ENCODE results near the gene ARAP2. TPM values are rescaled to one million over a fixed set of nuclear protein-coding genes. Genes with fewer than 3 reads are reported as not detected.

Gene ARAP2
- total RNA-seq, 1 donor from 2014 or later: 59.1 TPM

GRCh38 chr4:36260731-36261130 is 16.4 kb upstream of the ARAP2 start:
- TF ChIP-seq CTCF (IDR thresholded peaks at IDR 0.05): no peak
- H3K36me3 Mint-ChIP-seq (ENCODE audit: low read depth): no peaks in the 10 kb centered on the region
- H3K4me3 Mint-ChIP-seq: no peak overlapping the region
- H3K4me1 Mint-ChIP-seq: peaks cover 12% of the 10 kb centered on the region
- no peak for ATAC-seq (ENCODE audit: low read depth)
- H3K9me3 Mint-ChIP-seq: no peaks in the 10 kb centered on the region
- H3K27ac Mint-ChIP-seq: no peak overlapping the region
- intact Hi-C loops (cut with micrococcal nuclease): no loop called here
- no peak for DNase-seq
- ChIA-PET POLR2A (no interaction called here), CTCF (no interaction called here)
- no peaks in the 10 kb centered on the region for H3K27me3 Mint-ChIP-seq

- H3K4me3 Mint-ChIP-seq: peak overlapping the region; percentile 79
Measured at GRCh38 chr4:36256398-36256891, 12.1 kb upstream of the ARAP2 start.

GRCh38 chr4:36255577-36255976 is 11.3 kb upstream of the ARAP2 start:
- no peaks in the 10 kb centered on the region for H3K36me3 Mint-ChIP-seq (ENCODE audit: low read depth)

More at GRCh38 chr4:36256398-36256891, 12.1 kb upstream of the ARAP2 start:
- CTCF ChIA-PET: no interaction called here
- Mint-ChIP-seq H3K27ac (peak overlapping the region; percentile 87), H3K9me3 (no peaks in the 10 kb centered on the region), H3K36me3 (ENCODE audit: low read depth) (no peaks in the 10 kb centered on the region), H3K4me1 (peaks cover 32% of the 10 kb centered on the region), H3K27me3 (no peaks in the 10 kb centered on the region)
- DNase-seq (no peak), ATAC-seq (ENCODE audit: low read depth) (peak; percentile 49)
- POLR2A ChIA-PET: interaction anchor here (3.2 to 3.7 kb wide), 2 partner anchors 12 to 13 kb away, joined by 13 to 60 read pairs; partner anchors contain the start of gene ARAP2
- no peak for TF ChIP-seq CTCF (IDR thresholded peaks at IDR 0.05)
- intact Hi-C loops (cut with micrococcal nuclease): loop anchor here (5.0 to 10.0 kb wide), 2 partner anchors 91 to 1428 kb away; partner anchors contain the start of gene RELL1

GRCh38 chr4:36254371-36254770 is 10.1 kb upstream of the ARAP2 start:
- intact Hi-C loops (cut with micrococcal nuclease): loop anchor here (2.0 to 10.0 kb wide), 2 partner anchors 68 to 1430 kb away; partner anchors contain the start of gene RELL1
- H3K27ac Mint-ChIP-seq: peak overlapping the region; percentile 67
- H3K4me1 Mint-ChIP-seq: peaks cover 35% of the 10 kb centered on the region
- no peak for DNase-seq
- no peak for TF ChIP-seq CTCF (IDR thresholded peaks at IDR 0.05)
- H3K27me3 Mint-ChIP-seq: no peaks in the 10 kb centered on the region
- ATAC-seq (ENCODE audit: low read depth): no peak
- H3K4me3 Mint-ChIP-seq: no peak overlapping the region
- ChIA-PET CTCF (interaction anchor here (1.3 to 3.6 kb wide), 2 partner anchors 10 to 145 kb away, joined by 4 to 32 read pairs; partner anchors contain the start of gene ARAP2), POLR2A (interaction anchor here (1.8 to 3.7 kb wide), 2 partner anchors 11 to 71 kb away, joined by 6 to 60 read pairs; partner anchors contain the start of gene ARAP2)
- no peaks in the 10 kb centered on the region for H3K9me3 Mint-ChIP-seq
- no peaks in the 10 kb centered on the region for H3K36me3 Mint-ChIP-seq (ENCODE audit: low read depth)

More at GRCh38 chr4:36255577-36255976, 11.3 kb upstream of the ARAP2 start:
- TF ChIP-seq CTCF (IDR thresholded peaks at IDR 0.05): no peak
- Mint-ChIP-seq H3K9me3 (no peaks in the 10 kb centered on the region), H3K27ac (peak overlapping the region; percentile 95), H3K27me3 (no peaks in the 10 kb centered on the region), H3K4me3 (peak overlapping the region; percentile 81), H3K4me1 (peaks cover 32% of the 10 kb centered on the region)
- POLR2A ChIA-PET: interaction anchor here (1.0 to 3.7 kb wide), 3 partner anchors 12 to 93 kb away, joined by 3 to 60 read pairs (median 6); partner anchors contain the start of gene ARAP2
- ATAC-seq (ENCODE audit: low read depth): peak; percentile 90
- CTCF ChIA-PET: interaction anchor here (3.6 kb wide), 1 partner anchor 11 kb away, joined by 32 read pairs; the partner anchor contains the start of gene ARAP2
- intact Hi-C loops (cut with micrococcal nuclease): loop anchor here (1.0 to 10.0 kb wide), 5 partner anchors 11 to 1429 kb away; partner anchors contain the start of genes ARAP2 and RELL1
- no peak for DNase-seq

GRCh38 chr4:36251983-36252382 is 7.7 kb upstream of the ARAP2 start:
- no peak for TF ChIP-seq CTCF (IDR thresholded peaks at IDR 0.05)
- DNase-seq (no peak), ATAC-seq (ENCODE audit: low read depth) (no peak)
- Mint-ChIP-seq H3K9me3 (no peaks in the 10 kb centered on the region), H3K4me1 (peaks cover 35% of the 10 kb centered on the region), H3K36me3 (ENCODE audit: low read depth) (no peaks in the 10 kb centered on the region), H3K27me3 (no peaks in the 10 kb centered on the region), H3K4me3 (no peak overlapping the region), H3K27ac (no peak overlapping the region)
- ChIA-PET CTCF (no interaction called here), POLR2A (interaction anchor here (0.6 kb wide), 1 partner anchor 9 kb away, joined by 6 read pairs; no protein-coding TSS in a partner anchor)
- intact Hi-C loops (cut with micrococcal nuclease): loop anchor here (10.0 kb wide), 1 partner anchor 1433 kb away; the partner anchor contains the start of gene RELL1
